Caco-2 (cell line): ENCODE measurements around the gene RIC3. TPM values are rescaled to one million over a fixed set of nuclear protein-coding genes. Genes with fewer than 3 reads are reported as not detected.

ENCODE experiments used
- BruUV-seq: library from RNA; stranded (reverse); fragments of 400-500 nt; replicated peaks from 2 replicates; lab custom pipeline; 2021; lab: Mats Ljungman, UMichigan
- CTCF ChIA-PET: fragments of 300-600 bp; sonication (Branson Sonifier 250); formaldehyde crosslinking; loops from one replicate; lab custom pipeline; 2022; ENCODE audit warnings: antibody characterized with exemption; lab: Charles Lee
- POLR2A ChIA-PET: fragments of 300-600 bp; sonication (Branson Sonifier 250); formaldehyde crosslinking; loops from one replicate; lab custom pipeline; 2022; ENCODE audit warnings: antibody characterized with exemption; lab: Charles Lee
- DNase-seq, 2 experiments: peaks; one replicate each; pipeline versions ENCODE4 v3.0.0 to v3.0.0-alpha.2; 2020 to 2022
- H3K27me3 ChIP-seq: replicated peaks from 2 replicates; pipeline ENCODE4 v1.6.0; 2011; ENCODE audit warnings: low read length; ENCODE audit not compliant: control insufficient read depth, insufficient read depth
- H3K36me3 ChIP-seq: 2 replicates; pipeline ENCODE4 v1.5.1; 2011; ENCODE audit warnings: low read length; ENCODE audit not compliant: control insufficient read depth, insufficient read depth
- H3K4me1 ChIP-seq: fragments of 250-450 bp; sonication (Bioruptor Pico); 2 replicates; pipeline ENCODE4 v1.5.1; 2020; ENCODE audit warnings: mild to moderate bottlenecking
- H3K4me3 ChIP-seq: 2 replicates; pipeline ENCODE4 v1.5.1; 2011; ENCODE audit warnings: low read depth, mild to moderate bottlenecking, control low read depth, low read length
- H3K9me3 ChIP-seq: fragments of 250-450 bp; sonication (Bioruptor Pico); 2 replicates; pipeline ENCODE4 v1.5.1; 2020; ENCODE audit warnings: mild to moderate bottlenecking, moderate library complexity
- H3K27ac Mint-ChIP-seq: one replicate; pipeline ENCODE4 v1.8.0; 2022; ENCODE audit warnings: mixed read lengths; ENCODE audit not compliant: unreplicated experiment
- H3K27me3 Mint-ChIP-seq: one replicate; pipeline ENCODE4 v1.8.0; 2022; ENCODE audit warnings: mixed read lengths; ENCODE audit not compliant: insufficient read depth, unreplicated experiment
- H3K36me3 Mint-ChIP-seq: one replicate; pipeline ENCODE4 v1.8.0; 2022; ENCODE audit warnings: mild to moderate bottlenecking, mixed read lengths; ENCODE audit not compliant: insufficient read depth, unreplicated experiment
- H3K4me1 Mint-ChIP-seq: one replicate; pipeline ENCODE4 v1.8.0; 2022; ENCODE audit warnings: low read depth, mixed read lengths; ENCODE audit not compliant: unreplicated experiment
- H3K4me3 Mint-ChIP-seq: one replicate; pipeline ENCODE4 v1.8.0; 2022; ENCODE audit warnings: mild to moderate bottlenecking, moderate library complexity, mixed read lengths; ENCODE audit not compliant: unreplicated experiment
- H3K9me3 Mint-ChIP-seq: one replicate; pipeline ENCODE4 v1.8.0; 2022; ENCODE audit warnings: mixed read lengths; ENCODE audit not compliant: unreplicated experiment
- CTCF ChIP-seq, 2 experiments: fragments of 200-600 bp in 1 of 2; IDR thresholded peaks; 1 replicate in 1 of 2; 2 replicates in 1 of 2; pipeline versions ENCODE4 v1.5.1 to v1.8.0; 2011 to 2022; ENCODE audit warnings: antibody characterized with exemption in 1 of 2, control low read depth in 1 of 2, inconsistent platforms in 1 of 2, low read depth in 1 of 2, low read length in 1 of 2, mild to moderate bottlenecking in 1 of 2, moderate library complexity in 1 of 2; ENCODE audit not compliant: insufficient read depth in 1 of 2, severe bottlenecking in 1 of 2, unreplicated experiment in 1 of 2
- intact Hi-C: fragments of 100-400 bp; cut with micrococcal nuclease; formaldehyde crosslinking; loops from one replicate; pipeline ENCODE4 v1.10.0; 2022; ENCODE audit not compliant: unreplicated experiment
- total RNA-seq: library from RNA; stranded (reverse); gene quantifications from 2 replicates; pipeline ENCODE4 v1.2.3, GENCODE V29; 2022

RIC3 gene
- total RNA-seq, 1 experiment from 2014 or later = not detected

- Histone ChIP-seq H3K4me1 (no peaks in the 10 kb centered on the region), H3K27me3 (no peaks in the 10 kb centered on the region; the same call in 1 of the 2 replicates), H3K36me3 (no peaks in the 10 kb centered on the region), H3K9me3 (no peaks in the 10 kb centered on the region), H3K4me3 (no peak overlapping the region)
- intact Hi-C loops = no loop called here
- peaks cover 14% of the 10 kb centered on the region for H3K27me3 Mint-ChIP-seq
- ChIA-PET CTCF (interaction anchor here (2.0 kb wide), 1 partner anchor 31 kb away, joined by 5 read pairs; no protein-coding TSS in a partner anchor), POLR2A (no interaction called here)
- TF ChIP-seq CTCF (IDR thresholded peaks at IDR 0.05; ENCODE audit: insufficient read depth in 1 of 2, low read depth in 1 of 2, low read length in 1 of 2, severe bottlenecking in 1 of 2, unreplicated experiment in 1 of 2) = no peak
- H3K36me3 Mint-ChIP-seq = no peaks in the 10 kb centered on the region
- DNase-seq = no peak
- H3K27ac Mint-ChIP-seq = no peak overlapping the region
- no TSS peak for BruUV-seq
- no peak overlapping the region for H3K4me3 Mint-ChIP-seq
- no peaks in the 10 kb centered on the region for H3K9me3 Mint-ChIP-seq
- no peaks in the 10 kb centered on the region for H3K4me1 Mint-ChIP-seq
Observed at GRCh38 chr11:8068605-8069221, 100.1 kb downstream of the RIC3 start.

GRCh38 chr11:8067929-8068575 lies 100.8 kb downstream of the RIC3 start:
- Mint-ChIP-seq H3K27ac (no peak overlapping the region), H3K9me3 (no peaks in the 10 kb centered on the region), H3K4me1 (no peaks in the 10 kb centered on the region), H3K36me3 (no peaks in the 10 kb centered on the region), H3K4me3 (no peak overlapping the region), H3K27me3 (peaks cover 13% of the 10 kb centered on the region)
- CTCF ChIA-PET = interaction anchor here (0.9 to 2.0 kb wide), 2 partner anchors 11 to 31 kb away, joined by 3 to 5 read pairs; no protein-coding TSS in a partner anchor
- Histone ChIP-seq H3K27me3 (no peaks in the 10 kb centered on the region; the same call in 1 of the 2 replicates), H3K9me3 (no peaks in the 10 kb centered on the region), H3K36me3 (no peaks in the 10 kb centered on the region), H3K4me3 (no peak overlapping the region), H3K4me1 (no peaks in the 10 kb centered on the region)
- intact Hi-C loops = no loop called here
- BruUV-seq = no TSS peak
- no peak for DNase-seq
- POLR2A ChIA-PET = no interaction called here
- TF ChIP-seq CTCF (IDR thresholded peaks at IDR 0.05; ENCODE audit: insufficient read depth in 1 of 2, low read depth in 1 of 2, low read length in 1 of 2, severe bottlenecking in 1 of 2, unreplicated experiment in 1 of 2) = no peak

GRCh38 chr11:8067567-8067928 lies 101.3 kb downstream of the RIC3 start:
- TF ChIP-seq CTCF (IDR thresholded peaks at IDR 0.05; ENCODE audit: insufficient read depth in 1 of 2, low read depth in 1 of 2, low read length in 1 of 2, severe bottlenecking in 1 of 2, unreplicated experiment in 1 of 2) = no peak
- Histone ChIP-seq H3K36me3 (no peaks in the 10 kb centered on the region), H3K4me1 (no peaks in the 10 kb centered on the region), H3K9me3 (no peaks in the 10 kb centered on the region), H3K27me3 (no peaks in the 10 kb centered on the region; the same call in 1 of the 2 replicates), H3K4me3 (no peak overlapping the region)
- POLR2A ChIA-PET = no interaction called here
- H3K4me1 Mint-ChIP-seq = no peaks in the 10 kb centered on the region
- H3K27ac Mint-ChIP-seq = no peak overlapping the region
- no peak for DNase-seq
- H3K9me3 Mint-ChIP-seq = no peaks in the 10 kb centered on the region
- H3K4me3 Mint-ChIP-seq = no peak overlapping the region
- CTCF ChIA-PET = interaction anchor here (0.9 kb wide), 1 partner anchor 11 kb away, joined by 3 read pairs; no protein-coding TSS in a partner anchor
- BruUV-seq = no TSS peak
- no peaks in the 10 kb centered on the region for H3K36me3 Mint-ChIP-seq
- intact Hi-C loops = no loop called here
- H3K27me3 Mint-ChIP-seq = peaks cover 11% of the 10 kb centered on the region
